Middle frontal gyrus (tissue), 1 donor: ENCODE results near the gene TMPRSS13.
"Not testable (repeated sequence)": the region's sequence is repeated elsewhere in the genome, so short reads cannot be mapped to it uniquely, and the experiment has no call there.

Experiments used
- DNase-seq: peaks from one replicate; pipeline ENCODE4 v3.0.0-alpha.2; 2015; ENCODE audit warnings: low spot score; ENCODE audit errors: extremely low spot score

TMPRSS13 gene

GRCh38 chr11:117874253-117874909 is 54.8 kb downstream of the TMPRSS13 start:
- no peak for DNase-seq

- DNase-seq, result no peak
Measured at GRCh38 chr11:117873828-117874125, 55.4 kb downstream of the TMPRSS13 start.

- no peak for DNase-seq
Measured at GRCh38 chr11:117872975-117873827, 56.0 kb downstream of the TMPRSS13 start.

GRCh38 chr11:117872420-117872961 is 56.7 kb downstream of the TMPRSS13 start:
- no peak for DNase-seq

GRCh38 chr11:117871784-117872183 is 57.4 kb downstream of the TMPRSS13 start:
- DNase-seq, result no peak

GRCh38 chr11:117871160-117871559 is 58.0 kb downstream of the TMPRSS13 start:
- no peak for DNase-seq

- no peak for DNase-seq
Measured at GRCh38 chr11:117870103-117870952, 58.9 kb downstream of the TMPRSS13 start.

GRCh38 chr11:117869604-117870003 is 59.6 kb downstream of the TMPRSS13 start:
- DNase-seq, result no peak

GRCh38 chr11:117868815-117869561 is 60.2 kb downstream of the TMPRSS13 start:
- DNase-seq, result no peak

GRCh38 chr11:117868088-117868487 is 61.1 kb downstream of the TMPRSS13 start:
- DNase-seq, result no peak

- DNase-seq, result no peak
Measured at GRCh38 chr11:117866526-117866925, 62.7 kb downstream of the TMPRSS13 start.

GRCh38 chr11:117865546-117865945 is 63.7 kb downstream of the TMPRSS13 start:
- DNase-seq, result not testable (repeated sequence)

- DNase-seq, result no peak
Measured at GRCh38 chr11:117863383-117863782, 65.8 kb downstream of the TMPRSS13 start.

- DNase-seq, result no peak
Measured at GRCh38 chr11:117862753-117863152, 66.4 kb downstream of the TMPRSS13 start.

GRCh38 chr11:117862019-117862725 is 67.0 kb downstream of the TMPRSS13 start:
- no peak for DNase-seq

- no peak for DNase-seq
Measured at GRCh38 chr11:117861151-117862018, 67.8 kb downstream of the TMPRSS13 start.

- no peak for DNase-seq
Measured at GRCh38 chr11:117860139-117860538, 69.1 kb downstream of the TMPRSS13 start.

GRCh38 chr11:117859488-117860112 is 69.6 kb downstream of the TMPRSS13 start:
- no peak for DNase-seq

GRCh38 chr11:117859061-117859460 is 70.1 kb downstream of the TMPRSS13 start:
- DNase-seq, result no peak
